ENCODE data around the gene GPR143.

GRCh38 chrX:9730752-9731151 is 34.9 kb downstream of the GPR143 start:
- TF ChIP-seq, protein P1, sequence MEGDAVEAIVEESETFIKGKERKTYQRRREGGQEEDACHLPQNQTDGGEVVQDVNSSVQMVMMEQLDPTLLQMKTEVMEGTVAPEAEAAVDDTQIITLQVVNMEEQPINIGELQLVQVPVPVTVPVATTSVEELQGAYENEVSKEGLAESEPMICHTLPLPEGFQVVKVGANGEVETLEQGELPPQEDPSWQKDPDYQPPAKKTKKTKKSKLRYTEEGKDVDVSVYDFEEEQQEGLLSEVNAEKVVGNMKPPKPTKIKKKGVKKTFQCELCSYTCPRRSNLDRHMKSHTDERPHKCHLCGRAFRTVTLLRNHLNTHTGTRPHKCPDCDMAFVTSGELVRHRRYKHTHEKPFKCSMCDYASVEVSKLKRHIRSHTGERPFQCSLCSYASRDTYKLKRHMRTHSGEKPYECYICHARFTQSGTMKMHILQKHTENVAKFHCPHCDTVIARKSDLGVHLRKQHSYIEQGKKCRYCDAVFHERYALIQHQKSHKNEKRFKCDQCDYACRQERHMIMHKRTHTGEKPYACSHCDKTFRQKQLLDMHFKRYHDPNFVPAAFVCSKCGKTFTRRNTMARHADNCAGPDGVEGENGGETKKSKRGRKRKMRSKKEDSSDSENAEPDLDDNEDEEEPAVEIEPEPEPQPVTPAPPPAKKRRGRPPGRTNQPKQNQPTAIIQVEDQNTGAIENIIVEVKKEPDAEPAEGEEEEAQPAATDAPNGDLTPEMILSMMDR (IDR thresholded peaks at IDR 0.05; ENCODE audit: insufficient read depth, low read depth, low read length), result no peak
- no peak for TF ChIP-seq EZH2 (IDR thresholded peaks at IDR 0.05; ENCODE audit: insufficient read depth, low read length)

Measured in astrocyte (in vitro differentiated cells and primary cell).